ENCODE data around the gene FAM3B.
"Not testable (repeated sequence)": the region's sequence is repeated elsewhere in the genome, so short reads cannot be mapped to it uniquely, and the experiment has no call there.

Gene FAM3B

DNA sequence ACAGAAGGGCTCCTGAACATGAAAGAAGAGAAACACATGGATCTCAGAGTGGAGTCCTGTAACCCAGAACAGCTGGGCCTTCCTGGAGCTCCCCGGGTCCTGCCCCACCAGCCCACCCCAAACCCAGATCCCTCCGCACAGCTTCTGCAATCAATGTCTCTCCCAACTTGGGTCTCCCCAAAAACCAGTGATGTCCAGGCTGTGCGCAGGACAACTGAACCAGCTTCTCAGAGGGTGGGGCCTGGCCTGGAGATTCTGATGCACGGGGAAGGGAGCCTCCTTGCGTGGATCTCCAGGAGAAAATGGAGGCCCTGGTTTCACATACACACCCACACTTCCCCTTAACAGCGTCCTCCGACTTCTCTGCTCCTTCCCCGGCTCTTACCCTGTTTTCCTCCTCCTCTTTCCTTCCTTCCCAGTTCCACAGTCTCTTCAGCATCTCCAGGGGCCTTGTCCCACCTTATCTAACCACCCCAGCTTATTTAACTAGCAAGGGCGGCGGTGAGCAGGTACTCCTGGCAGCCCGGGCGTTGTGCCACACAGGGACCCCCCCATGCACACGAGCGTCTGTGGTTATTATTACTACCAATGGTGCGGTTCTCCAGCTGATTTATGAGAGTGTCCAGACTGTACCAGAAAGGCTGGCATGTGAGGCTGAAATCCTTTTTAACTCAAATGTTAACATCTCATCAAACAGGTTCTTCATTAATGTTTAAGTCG, 34.0 kb downstream of the FAM3B start:
- no peak for DNase-seq

- no peak for DNase-seq
Observed at GRCh38 chr21:41357546-41357945, 40.9 kb downstream of the FAM3B start.

- no peak for DNase-seq
Observed at GRCh38 chr21:41358193-41359166, 41.9 kb downstream of the FAM3B start.

DNA sequence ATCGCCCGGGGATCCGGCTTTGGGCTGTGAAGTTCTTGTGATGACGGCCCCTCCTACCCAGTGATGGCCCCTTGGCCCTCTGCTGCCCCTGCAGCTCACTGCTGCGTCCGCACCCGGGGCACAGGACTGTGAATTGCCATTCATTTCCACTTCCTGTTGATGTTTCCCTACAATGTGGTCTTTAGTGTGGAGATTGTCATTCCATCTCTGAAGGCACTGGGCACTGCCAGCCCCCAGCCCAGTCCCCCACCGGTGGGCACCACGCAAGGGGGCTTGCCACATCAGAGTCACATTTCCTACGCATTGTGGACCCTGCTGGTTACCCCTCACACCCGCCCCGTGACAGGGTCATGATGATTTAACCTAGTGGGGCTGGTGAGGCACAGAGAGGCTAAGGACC, 42.7 kb downstream of the FAM3B start:
- DNase-seq, result no peak

GRCh38 chr21:41359754-41360071, 43.1 kb downstream of the FAM3B start:
- not testable (repeated sequence) for DNase-seq

- DNase-seq, result no peak
Observed at GRCh38 chr21:41360072-41360821, 43.6 kb downstream of the FAM3B start.

GRCh38 chr21:41361053-41361785, 44.6 kb downstream of the FAM3B start:
- no peak for DNase-seq

GRCh38 chr21:41361786-41362604, 45.4 kb downstream of the FAM3B start, which contains the start of gene MX2:
TSS of gene MX2 (plus strand) at chr21:41362027. CDS start at chr21:41376907, 14,880 bp downstream.
- DNase-seq, result no peak

DNA sequence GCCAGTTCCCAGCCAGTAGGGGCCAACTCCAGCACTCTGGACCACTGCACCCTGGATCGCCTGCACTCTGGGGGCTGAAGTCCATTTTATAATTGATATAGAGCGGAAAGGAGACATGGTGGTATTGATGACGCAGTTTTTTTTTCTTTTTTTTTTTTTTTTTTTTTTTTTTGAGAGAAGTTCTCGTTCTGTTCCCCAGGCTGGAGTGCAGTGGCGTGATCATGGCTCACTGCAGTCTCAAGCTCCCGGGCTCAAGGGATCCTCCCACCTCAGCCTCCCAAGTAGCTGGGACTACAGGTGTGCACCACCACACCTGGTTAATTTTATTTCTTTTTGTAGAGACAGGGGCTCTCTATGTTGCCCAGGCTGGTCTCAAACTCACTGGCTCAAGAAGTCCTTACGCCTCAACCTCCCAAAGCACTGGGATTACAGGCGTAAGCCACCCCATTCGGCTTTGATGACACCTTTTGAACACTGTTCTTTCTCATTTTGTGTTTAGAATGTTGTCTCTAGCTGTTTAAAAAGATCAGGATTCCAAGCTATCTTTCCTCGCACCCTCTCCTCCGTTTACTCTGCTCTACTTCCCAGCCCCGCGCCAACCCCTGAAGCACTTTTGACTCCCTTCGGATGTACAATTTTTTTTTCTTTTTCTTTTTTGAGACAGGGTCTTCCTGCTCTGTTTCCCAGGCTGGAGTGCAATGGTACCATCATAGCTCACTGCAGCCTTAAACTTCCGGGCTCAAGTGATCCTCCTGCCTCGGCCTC, 46.2 kb downstream of the FAM3B start:
- no peak for DNase-seq

DNA sequence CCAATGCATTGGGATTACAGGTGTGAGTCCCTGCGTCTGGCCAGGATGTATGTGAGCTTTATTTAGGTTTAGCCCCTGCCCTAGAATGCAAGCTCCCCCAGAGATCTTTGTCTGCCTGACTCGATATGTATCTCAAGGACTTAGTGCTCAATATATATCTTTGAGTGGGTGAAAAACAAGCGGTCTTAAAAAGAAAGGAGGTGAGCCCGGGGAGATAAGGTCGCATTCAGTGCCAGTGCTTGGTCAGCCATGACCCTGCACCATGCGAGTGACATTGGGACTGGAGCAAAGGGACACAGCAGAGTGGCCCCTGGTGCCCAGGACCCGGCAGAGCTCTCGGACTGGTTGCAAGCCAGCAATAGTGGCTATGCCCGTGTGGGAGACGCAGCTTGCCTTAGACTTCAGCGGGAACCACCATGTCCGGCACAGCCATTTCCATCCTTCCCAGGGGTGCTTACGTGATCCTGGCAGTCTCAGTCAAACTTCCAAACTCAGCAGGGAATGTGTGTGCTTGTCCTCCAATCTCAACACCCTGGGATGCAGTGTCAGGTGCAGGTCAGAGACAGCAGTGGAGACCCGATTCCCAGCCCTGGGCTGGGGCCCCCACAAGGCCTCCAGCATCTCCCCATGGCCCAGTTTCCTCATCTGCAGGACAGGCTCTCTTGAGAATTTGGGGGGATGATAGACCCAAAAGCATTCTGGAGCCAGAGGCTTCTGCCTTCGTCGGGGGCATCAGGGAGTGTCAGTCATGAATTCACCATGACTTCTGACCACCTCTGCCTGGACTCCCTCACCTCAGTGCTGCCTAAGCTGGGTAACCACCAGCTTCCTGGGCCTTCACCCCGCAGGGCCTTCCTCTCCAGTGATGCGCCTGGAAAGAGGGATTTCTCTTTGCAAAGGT, 47.0 kb downstream of the FAM3B start:
- no peak for DNase-seq

DNA sequence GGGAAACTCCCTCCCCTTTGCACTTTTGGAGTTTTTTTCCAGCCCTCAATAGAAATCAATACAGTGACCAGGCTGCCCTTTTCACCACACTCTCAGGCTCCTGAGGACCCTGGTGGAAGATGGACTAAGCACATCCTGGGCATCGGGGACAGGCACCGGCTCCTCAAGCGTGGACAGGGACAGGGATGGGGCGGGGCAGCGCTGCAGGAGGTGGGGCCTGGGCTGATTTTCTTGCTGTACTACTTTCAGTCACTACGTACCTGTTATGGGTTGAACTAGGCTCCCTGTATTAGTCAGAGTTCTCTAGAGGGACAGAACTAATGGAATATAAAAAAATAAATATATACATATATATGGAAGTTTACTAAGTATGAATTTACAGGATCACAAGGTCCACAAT, 47.7 kb downstream of the FAM3B start:
- no peak for DNase-seq

GRCh38 chr21:41365377-41366107, 48.9 kb downstream of the FAM3B start:
- DNase-seq, result no peak

- DNase-seq, result no peak
Observed at GRCh38 chr21:41366522-41367151, 50.0 kb downstream of the FAM3B start.

DNA sequence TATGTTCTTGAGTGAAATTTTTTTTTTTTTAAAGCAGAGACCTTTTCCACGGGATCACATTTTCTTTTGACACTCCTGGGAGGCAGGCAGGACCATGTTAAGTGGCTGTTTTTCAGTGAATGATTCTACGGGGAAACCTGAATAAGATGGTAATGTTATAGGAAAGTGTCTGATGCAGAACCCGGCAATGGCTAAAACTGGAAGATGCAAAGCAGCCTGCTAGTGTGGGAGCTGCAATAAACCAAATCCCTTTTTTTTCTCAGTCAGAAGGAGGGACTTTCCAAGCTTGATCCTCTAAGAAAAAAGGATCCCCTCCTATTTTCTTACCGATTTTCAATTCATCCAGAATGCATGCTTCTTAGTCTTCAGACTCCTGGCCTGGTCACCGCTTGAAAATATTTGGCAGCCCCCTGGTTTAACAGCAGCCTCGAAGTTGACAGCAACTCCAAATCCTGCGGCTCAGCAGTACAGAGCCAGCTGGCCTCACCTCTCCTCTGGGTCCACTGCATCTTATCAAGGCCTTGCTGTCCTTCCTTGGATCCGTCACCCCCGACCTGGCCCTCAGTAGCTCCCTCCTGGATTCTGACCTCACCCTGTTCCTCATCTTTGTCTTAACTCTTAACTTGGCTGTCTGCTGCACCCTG, 50.8 kb downstream of the FAM3B start:
- no peak for DNase-seq

GRCh38 chr21:41367945-41368734, 51.5 kb downstream of the FAM3B start:
- no peak for DNase-seq

- no peak for DNase-seq
Observed at GRCh38 chr21:41368735-41369104, 52.1 kb downstream of the FAM3B start.

All from amniotic stem cell (primary cell).